Liver (tissue), 9 donors: Measurements from ENCODE around the gene CD81. TPM values are rescaled to one million over a fixed set of nuclear protein-coding genes. Genes with fewer than 3 reads are reported as not detected.

ENCODE experiments used
- DNase-seq: peaks from one replicate; pipeline ENCODE4 v3.0.0-alpha.2; 2017; ENCODE audit warnings: low spot score
- H3K27ac ChIP-seq, 2 donors: one replicate each; pipeline ENCODE4 v1.7.0; 2013; ENCODE audit warnings: inconsistent platforms in 2 of 2, low read length in 2 of 2, control low read depth in 1 of 2, low read depth in 1 of 2, mild to moderate bottlenecking in 1 of 2
- H3K27me3 ChIP-seq, 4 donors: one replicate each; pipeline versions ENCODE4 v1.6.1 to v1.7.0; 2013; ENCODE audit warnings: low read length in 3 of 4, inconsistent platforms in 1 of 4, mild to moderate bottlenecking in 1 of 4, moderate library complexity in 1 of 4; ENCODE audit not compliant: control insufficient read depth in 4 of 4, insufficient read depth in 4 of 4
- H3K36me3 ChIP-seq, 4 donors: one replicate each; pipeline versions ENCODE4 v1.6.1 to v1.7.0; 2013; ENCODE audit warnings: low read length in 3 of 4, mild to moderate bottlenecking in 3 of 4, low read depth in 1 of 4, moderate library complexity in 1 of 4; ENCODE audit not compliant: control insufficient read depth in 4 of 4, insufficient read depth in 3 of 4
- H3K4me1 ChIP-seq, 4 donors: one replicate each; pipeline versions ENCODE4 v1.6.1 to v1.7.0; 2013; ENCODE audit warnings: low read length in 3 of 4, mild to moderate bottlenecking in 3 of 4, moderate library complexity in 1 of 4; ENCODE audit not compliant: control insufficient read depth in 4 of 4, insufficient read depth in 4 of 4
- H3K4me3 ChIP-seq, 3 donors: one replicate each; pipeline versions ENCODE4 v1.6.1 to v1.7.0; 2013; ENCODE audit warnings: low read length in 3 of 3, control low read depth in 1 of 3, low read depth in 1 of 3, mild to moderate bottlenecking in 1 of 3
- H3K9ac ChIP-seq, 2 donors: one replicate each; pipeline ENCODE4 v1.7.0; 2013; ENCODE audit warnings: low read length in 2 of 2, mild to moderate bottlenecking in 2 of 2, moderate library complexity in 2 of 2, control low read depth in 1 of 2, low read depth in 1 of 2
- H3K9me3 ChIP-seq, 4 donors: one replicate each; pipeline versions ENCODE4 v1.6.1 to v1.7.0; 2013; ENCODE audit warnings: low read length in 3 of 4; ENCODE audit not compliant: control insufficient read depth in 4 of 4
- EGR1 ChIP-seq, 2 donors: IDR thresholded peaks; 2 replicates each; pipeline ENCODE4 v1.6.1; 2016 to 2018; ENCODE audit warnings: antibody characterized with exemption in 2 of 2, low read depth in 2 of 2
- FOXA1 ChIP-seq: IDR thresholded peaks from 2 replicates; pipeline ENCODE4 v1.6.1; 2016; ENCODE audit warnings: antibody characterized with exemption
- FOXA2 ChIP-seq: IDR thresholded peaks from 2 replicates; pipeline ENCODE4 v1.6.1; 2016; ENCODE audit warnings: antibody characterized with exemption
- GABPA ChIP-seq, 2 donors: IDR thresholded peaks in 1 of 2; conservative IDR thresholded peaks in 1 of 2; 2 replicates each; pipeline ENCODE4 v1.6.1; 2016; ENCODE audit warnings: antibody characterized with exemption in 2 of 2, mild to moderate bottlenecking in 1 of 2, moderate library complexity in 1 of 2
- HNF4A ChIP-seq, 2 donors: conservative IDR thresholded peaks; 2 replicates each; pipeline ENCODE4 v1.6.1; 2016; ENCODE audit warnings: antibody characterized with exemption in 2 of 2, mild to moderate bottlenecking in 2 of 2
- HNF4G ChIP-seq: IDR thresholded peaks from 2 replicates; pipeline ENCODE4 v1.6.1; 2016; ENCODE audit warnings: antibody characterized with exemption
- JUND ChIP-seq, 2 donors: IDR thresholded peaks; 2 replicates each; pipeline ENCODE4 v1.6.1; 2016; ENCODE audit warnings: antibody characterized with exemption in 2 of 2
- NR2F2 ChIP-seq: IDR thresholded peaks from 2 replicates; pipeline ENCODE4 v1.6.1; 2016; ENCODE audit warnings: antibody characterized with exemption
- RAD21 ChIP-seq, 2 donors: IDR thresholded peaks; 2 replicates each; pipeline ENCODE4 v1.6.1; 2016; ENCODE audit warnings: antibody characterized with exemption in 2 of 2, mild to moderate bottlenecking in 2 of 2
- RXRA ChIP-seq, 2 donors: IDR thresholded peaks; 2 replicates each; pipeline ENCODE4 v1.6.1; 2017 to 2018; ENCODE audit warnings: antibody characterized with exemption in 2 of 2, mild to moderate bottlenecking in 1 of 2
- SP1 ChIP-seq: IDR thresholded peaks from 2 replicates; pipeline ENCODE4 v1.6.1; 2018; ENCODE audit warnings: antibody characterized with exemption, mild to moderate bottlenecking
- TAF1 ChIP-seq: conservative IDR thresholded peaks from 2 replicates; pipeline ENCODE4 v1.6.1; 2016; ENCODE audit warnings: antibody characterized with exemption, mild to moderate bottlenecking
- YY1 ChIP-seq: IDR thresholded peaks from 2 replicates; pipeline ENCODE4 v1.6.1; 2016; ENCODE audit warnings: antibody characterized with exemption, mild to moderate bottlenecking
- WGBS: extraction: QIAGEN DNeasy Blood & Tissue Kit; methylation state at CpG from one replicate; pipeline ENCODE4 v1.1.7; 2013; 5-methylcytosine and 5-hydroxymethylcytosine counted together
- polyA plus RNA-seq, 2 donors: library from polyadenylated mRNA; stranded (reverse) in 1 of 2; unstranded in 1 of 2; fragments of 200-250 nt in 1 of 2; fragments of >200 nt in 1 of 2; fragmentation: Nextera tagmentation in 1 of 2; extraction: Ambion mirVana in 1 of 2; gene quantifications; one replicate each; pipeline versions ENCODE4 v1.2.1 to v1.2.3, GENCODE V29; 2013 to 2015
- total RNA-seq, 2 donors: library from RNA; depleted of rRNA; stranded (reverse); fragments of >200 nt; gene quantifications; one replicate each; pipeline ENCODE4 v1.2.3, GENCODE V29; 2014
- TF ChIP-seq, protein P1 (sequence below): IDR thresholded peaks from 2 replicates; pipeline ENCODE4 v1.6.1; 2016; ENCODE audit warnings: antibody characterized with exemption
- TF ChIP-seq, protein P2 (sequence below): IDR thresholded peaks from 2 replicates; pipeline ENCODE4 v1.6.1; 2016; ENCODE audit warnings: antibody characterized with exemption
- TF ChIP-seq, protein P3 (sequence below): IDR thresholded peaks from 2 replicates; pipeline ENCODE4 v1.6.1; 2016; ENCODE audit warnings: antibody characterized with exemption
- TF ChIP-seq, protein P4 (sequence below): fragments of 150-350 bp; IDR thresholded peaks from 2 replicates; pipeline ENCODE4 v1.5.1; 2017; ENCODE audit warnings: improper control_type of control experiment, low read depth, low read length; ENCODE audit not compliant: missing input control
- TF ChIP-seq, protein P5 (sequence below): IDR thresholded peaks from 2 replicates; pipeline ENCODE4 v1.6.1; 2016; ENCODE audit warnings: antibody characterized with exemption, mild to moderate bottlenecking
- donor health status: healthy.
- donor health status: healthy.
- donor health status: healthy.
- donor health status: healthy.
- donor health status: healthy.

CD81 gene
- total and polyA plus RNA-seq, 4 donors = 76.9 to 712 (median 164) TPM

DNA sequence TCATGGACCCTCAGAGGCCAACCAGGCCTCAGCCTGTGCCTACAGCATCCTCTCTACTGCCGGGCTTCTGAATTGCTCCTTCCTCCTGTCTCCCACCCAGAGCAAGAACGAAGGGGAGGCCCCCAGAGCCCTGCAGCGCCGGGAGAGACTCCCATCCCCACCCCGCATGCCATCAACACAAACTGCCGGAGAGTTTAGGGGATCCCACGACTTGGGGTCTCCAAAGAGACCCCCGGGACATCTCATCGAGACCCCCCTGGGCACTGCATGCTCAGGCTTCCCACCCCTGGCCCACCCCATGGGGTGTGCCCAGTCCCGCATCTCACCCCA lies 8.3 kb upstream of the CD81 start:
- H3K27me3 ChIP-seq = no peaks in the 10 kb centered on the region
- 81% methylated on average over 10 of the region's 10 CpGs for WGBS
- no peaks in the 10 kb centered on the region for H3K9me3 ChIP-seq
- TF ChIP-seq JUND (IDR thresholded peaks at IDR 0.05) (no peak), GABPA (IDR thresholded peaks at IDR 0.05 in 1 of 2, conservative IDR thresholded peaks at IDR 0.05 in 1 of 2) (no peak), YY1 (no peak), EGR1 (IDR thresholded peaks at IDR 0.05; ENCODE audit: low read depth in 2 of 2) (no peak), HNF4G (no peak), FOXA1 (no peak), RAD21 (IDR thresholded peaks at IDR 0.05) (no peak), TAF1 (no peak), HNF4A (conservative IDR thresholded peaks at IDR 0.05) (no peak), FOXA2 (no peak), NR2F2 (no peak), RXRA (IDR thresholded peaks at IDR 0.05) (no peak), SP1 (no peak)
- TF ChIP-seq, protein P1, sequence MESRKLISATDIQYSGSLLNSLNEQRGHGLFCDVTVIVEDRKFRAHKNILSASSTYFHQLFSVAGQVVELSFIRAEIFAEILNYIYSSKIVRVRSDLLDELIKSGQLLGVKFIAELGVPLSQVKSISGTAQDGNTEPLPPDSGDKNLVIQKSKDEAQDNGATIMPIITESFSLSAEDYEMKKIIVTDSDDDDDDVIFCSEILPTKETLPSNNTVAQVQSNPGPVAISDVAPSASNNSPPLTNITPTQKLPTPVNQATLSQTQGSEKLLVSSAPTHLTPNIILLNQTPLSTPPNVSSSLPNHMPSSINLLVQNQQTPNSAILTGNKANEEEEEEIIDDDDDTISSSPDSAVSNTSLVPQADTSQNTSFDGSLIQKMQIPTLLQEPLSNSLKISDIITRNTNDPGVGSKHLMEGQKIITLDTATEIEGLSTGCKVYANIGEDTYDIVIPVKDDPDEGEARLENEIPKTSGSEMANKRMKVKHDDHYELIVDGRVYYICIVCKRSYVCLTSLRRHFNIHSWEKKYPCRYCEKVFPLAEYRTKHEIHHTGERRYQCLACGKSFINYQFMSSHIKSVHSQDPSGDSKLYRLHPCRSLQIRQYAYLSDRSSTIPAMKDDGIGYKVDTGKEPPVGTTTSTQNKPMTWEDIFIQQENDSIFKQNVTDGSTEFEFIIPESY = no peak
- TF ChIP-seq, protein P2, sequence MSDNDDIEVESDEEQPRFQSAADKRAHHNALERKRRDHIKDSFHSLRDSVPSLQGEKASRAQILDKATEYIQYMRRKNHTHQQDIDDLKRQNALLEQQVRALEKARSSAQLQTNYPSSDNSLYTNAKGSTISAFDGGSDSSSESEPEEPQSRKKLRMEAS = no peak
- TF ChIP-seq, protein P3, sequence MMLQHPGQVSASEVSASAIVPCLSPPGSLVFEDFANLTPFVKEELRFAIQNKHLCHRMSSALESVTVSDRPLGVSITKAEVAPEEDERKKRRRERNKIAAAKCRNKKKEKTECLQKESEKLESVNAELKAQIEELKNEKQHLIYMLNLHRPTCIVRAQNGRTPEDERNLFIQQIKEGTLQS = no peak
- TF ChIP-seq, protein P4, sequence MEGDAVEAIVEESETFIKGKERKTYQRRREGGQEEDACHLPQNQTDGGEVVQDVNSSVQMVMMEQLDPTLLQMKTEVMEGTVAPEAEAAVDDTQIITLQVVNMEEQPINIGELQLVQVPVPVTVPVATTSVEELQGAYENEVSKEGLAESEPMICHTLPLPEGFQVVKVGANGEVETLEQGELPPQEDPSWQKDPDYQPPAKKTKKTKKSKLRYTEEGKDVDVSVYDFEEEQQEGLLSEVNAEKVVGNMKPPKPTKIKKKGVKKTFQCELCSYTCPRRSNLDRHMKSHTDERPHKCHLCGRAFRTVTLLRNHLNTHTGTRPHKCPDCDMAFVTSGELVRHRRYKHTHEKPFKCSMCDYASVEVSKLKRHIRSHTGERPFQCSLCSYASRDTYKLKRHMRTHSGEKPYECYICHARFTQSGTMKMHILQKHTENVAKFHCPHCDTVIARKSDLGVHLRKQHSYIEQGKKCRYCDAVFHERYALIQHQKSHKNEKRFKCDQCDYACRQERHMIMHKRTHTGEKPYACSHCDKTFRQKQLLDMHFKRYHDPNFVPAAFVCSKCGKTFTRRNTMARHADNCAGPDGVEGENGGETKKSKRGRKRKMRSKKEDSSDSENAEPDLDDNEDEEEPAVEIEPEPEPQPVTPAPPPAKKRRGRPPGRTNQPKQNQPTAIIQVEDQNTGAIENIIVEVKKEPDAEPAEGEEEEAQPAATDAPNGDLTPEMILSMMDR = no peak
- TF ChIP-seq, protein P5, sequence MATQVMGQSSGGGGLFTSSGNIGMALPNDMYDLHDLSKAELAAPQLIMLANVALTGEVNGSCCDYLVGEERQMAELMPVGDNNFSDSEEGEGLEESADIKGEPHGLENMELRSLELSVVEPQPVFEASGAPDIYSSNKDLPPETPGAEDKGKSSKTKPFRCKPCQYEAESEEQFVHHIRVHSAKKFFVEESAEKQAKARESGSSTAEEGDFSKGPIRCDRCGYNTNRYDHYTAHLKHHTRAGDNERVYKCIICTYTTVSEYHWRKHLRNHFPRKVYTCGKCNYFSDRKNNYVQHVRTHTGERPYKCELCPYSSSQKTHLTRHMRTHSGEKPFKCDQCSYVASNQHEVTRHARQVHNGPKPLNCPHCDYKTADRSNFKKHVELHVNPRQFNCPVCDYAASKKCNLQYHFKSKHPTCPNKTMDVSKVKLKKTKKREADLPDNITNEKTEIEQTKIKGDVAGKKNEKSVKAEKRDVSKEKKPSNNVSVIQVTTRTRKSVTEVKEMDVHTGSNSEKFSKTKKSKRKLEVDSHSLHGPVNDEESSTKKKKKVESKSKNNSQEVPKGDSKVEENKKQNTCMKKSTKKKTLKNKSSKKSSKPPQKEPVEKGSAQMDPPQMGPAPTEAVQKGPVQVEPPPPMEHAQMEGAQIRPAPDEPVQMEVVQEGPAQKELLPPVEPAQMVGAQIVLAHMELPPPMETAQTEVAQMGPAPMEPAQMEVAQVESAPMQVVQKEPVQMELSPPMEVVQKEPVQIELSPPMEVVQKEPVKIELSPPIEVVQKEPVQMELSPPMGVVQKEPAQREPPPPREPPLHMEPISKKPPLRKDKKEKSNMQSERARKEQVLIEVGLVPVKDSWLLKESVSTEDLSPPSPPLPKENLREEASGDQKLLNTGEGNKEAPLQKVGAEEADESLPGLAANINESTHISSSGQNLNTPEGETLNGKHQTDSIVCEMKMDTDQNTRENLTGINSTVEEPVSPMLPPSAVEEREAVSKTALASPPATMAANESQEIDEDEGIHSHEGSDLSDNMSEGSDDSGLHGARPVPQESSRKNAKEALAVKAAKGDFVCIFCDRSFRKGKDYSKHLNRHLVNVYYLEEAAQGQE = no peak
- no peak overlapping the region for H3K4me3 ChIP-seq
- no peaks in the 10 kb centered on the region for H3K36me3 ChIP-seq
- H3K4me1 ChIP-seq = peaks cover 11 to 38% (median 26%) of the 10 kb centered on the region in 4 donors
- H3K27ac ChIP-seq = peak overlapping the region; percentile 84 to 91
- H3K9ac ChIP-seq = no peak overlapping the region
- DNase-seq = no peak
